ENCODE data around the gene ADAMTS6.

ADAMTS6 gene

GRCh38 chr5:65103756-65104440, 377.8 kb downstream of the ADAMTS6 start:
- ChIA-PET CTCF (interaction anchor here (0.7 kb wide), 1 partner anchor 379 kb away, joined by 3 read pairs; no protein-coding TSS in a partner anchor), POLR2A (interaction anchor here (1.5 to 3.9 kb wide), 2 partner anchors 21 to 378 kb away, joined by 4 to 16 read pairs; partner anchors contain the start of gene ADAMTS6)
- TF ChIP-seq FOXK2 (IDR thresholded peaks at IDR 0.05) (no peak), CTBP1 (IDR thresholded peaks at IDR 0.05; ENCODE audit: borderline replicate concordance) (no peak), LEF1 (IDR thresholded peaks at IDR 0.05; ENCODE audit: borderline replicate concordance) (no peak), FOXA1 (IDR thresholded peaks at IDR 0.05) (no peak), SP1 (IDR thresholded peaks at IDR 0.05) (no peak), SUZ12 (IDR thresholded peaks at IDR 0.05) (no peak)
- no peak for DNase-seq (ENCODE audit: extremely low spot score)

- peak; percentile 21 for DNase-seq (ENCODE audit: extremely low spot score)
- TF ChIP-seq L3MBTL2 (conservative IDR thresholded peaks at IDR 0.05) (peak; percentile 59), SP1 (IDR thresholded peaks at IDR 0.05) (no peak), FOXA1 (IDR thresholded peaks at IDR 0.05) (no peak), HDGF (IDR thresholded peaks at IDR 0.05; ENCODE audit: borderline replicate concordance) (no peak), ELF4 (IDR thresholded peaks at IDR 0.05) (no peak), FOXK2 (IDR thresholded peaks at IDR 0.05) (no peak), LEF1 (IDR thresholded peaks at IDR 0.05; ENCODE audit: borderline replicate concordance) (no peak), NFRKB (IDR thresholded peaks at IDR 0.05) (no peak)
- TF ChIP-seq, protein P1, sequence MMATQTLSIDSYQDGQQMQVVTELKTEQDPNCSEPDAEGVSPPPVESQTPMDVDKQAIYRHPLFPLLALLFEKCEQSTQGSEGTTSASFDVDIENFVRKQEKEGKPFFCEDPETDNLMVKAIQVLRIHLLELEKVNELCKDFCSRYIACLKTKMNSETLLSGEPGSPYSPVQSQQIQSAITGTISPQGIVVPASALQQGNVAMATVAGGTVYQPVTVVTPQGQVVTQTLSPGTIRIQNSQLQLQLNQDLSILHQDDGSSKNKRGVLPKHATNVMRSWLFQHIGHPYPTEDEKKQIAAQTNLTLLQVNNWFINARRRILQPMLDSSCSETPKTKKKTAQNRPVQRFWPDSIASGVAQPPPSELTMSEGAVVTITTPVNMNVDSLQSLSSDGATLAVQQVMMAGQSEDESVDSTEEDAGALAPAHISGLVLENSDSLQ (IDR thresholded peaks at IDR 0.05), result no peak
- ChIA-PET CTCF (no interaction called here), POLR2A (interaction anchor here (1.5 to 3.9 kb wide), 2 partner anchors 22 to 379 kb away, joined by 4 to 16 read pairs; partner anchors contain the start of gene ADAMTS6)
These were observed 378.6 kb downstream of the ADAMTS6 start for GRCh38 chr5:65102976-65103711.

- CTCF ChIA-PET, result no interaction called here
- POLR2A ChIA-PET, result interaction anchor here (1.5 to 3.9 kb wide), 2 partner anchors 23 to 380 kb away, joined by 4 to 16 read pairs; partner anchors contain the start of gene ADAMTS6
- TF ChIP-seq FOXM1 (IDR thresholded peaks at IDR 0.05; ENCODE audit: borderline replicate concordance) (no peak), BHLHE40 (IDR thresholded peaks at IDR 0.05; ENCODE audit: borderline replicate concordance) (no peak), TARDBP (IDR thresholded peaks at IDR 0.05) (no peak), NFRKB (IDR thresholded peaks at IDR 0.05) (no peak), SUZ12 (IDR thresholded peaks at IDR 0.05) (no peak), FOXA1 (IDR thresholded peaks at IDR 0.05) (no peak), FOXK2 (IDR thresholded peaks at IDR 0.05) (no peak)
- TF ChIP-seq, protein P1 (IDR thresholded peaks at IDR 0.05), result no peak
- DNase-seq (ENCODE audit: extremely low spot score), result no peak
These were observed 379.2 kb downstream of the ADAMTS6 start for GRCh38 chr5:65102371-65102975.

GRCh38 chr5:65101632-65102100, 380.1 kb downstream of the ADAMTS6 start:
- no peak for TF ChIP-seq FOXK2 (IDR thresholded peaks at IDR 0.05)
- TF ChIP-seq ARNT (IDR thresholded peaks at IDR 0.05), result no peak
- no peak for TF ChIP-seq BHLHE40 (IDR thresholded peaks at IDR 0.05; ENCODE audit: borderline replicate concordance)
- TF ChIP-seq L3MBTL2 (conservative IDR thresholded peaks at IDR 0.05), result no peak
- TF ChIP-seq, protein P1 (IDR thresholded peaks at IDR 0.05), result no peak
- TF ChIP-seq ZNF384 (IDR thresholded peaks at IDR 0.05), result no peak
- no peak for TF ChIP-seq SP1 (IDR thresholded peaks at IDR 0.05)
- no peak for TF ChIP-seq HDGF (IDR thresholded peaks at IDR 0.05; ENCODE audit: borderline replicate concordance)
- TF ChIP-seq NFRKB (IDR thresholded peaks at IDR 0.05), result no peak
- no peak for TF ChIP-seq TARDBP (IDR thresholded peaks at IDR 0.05)
- TF ChIP-seq FOXM1 (IDR thresholded peaks at IDR 0.05; ENCODE audit: borderline replicate concordance), result no peak
- POLR2A ChIA-PET, result interaction anchor here (3.9 kb wide), 1 partner anchor 381 kb away, joined by 16 read pairs; the partner anchor contains the start of gene ADAMTS6

DNA sequence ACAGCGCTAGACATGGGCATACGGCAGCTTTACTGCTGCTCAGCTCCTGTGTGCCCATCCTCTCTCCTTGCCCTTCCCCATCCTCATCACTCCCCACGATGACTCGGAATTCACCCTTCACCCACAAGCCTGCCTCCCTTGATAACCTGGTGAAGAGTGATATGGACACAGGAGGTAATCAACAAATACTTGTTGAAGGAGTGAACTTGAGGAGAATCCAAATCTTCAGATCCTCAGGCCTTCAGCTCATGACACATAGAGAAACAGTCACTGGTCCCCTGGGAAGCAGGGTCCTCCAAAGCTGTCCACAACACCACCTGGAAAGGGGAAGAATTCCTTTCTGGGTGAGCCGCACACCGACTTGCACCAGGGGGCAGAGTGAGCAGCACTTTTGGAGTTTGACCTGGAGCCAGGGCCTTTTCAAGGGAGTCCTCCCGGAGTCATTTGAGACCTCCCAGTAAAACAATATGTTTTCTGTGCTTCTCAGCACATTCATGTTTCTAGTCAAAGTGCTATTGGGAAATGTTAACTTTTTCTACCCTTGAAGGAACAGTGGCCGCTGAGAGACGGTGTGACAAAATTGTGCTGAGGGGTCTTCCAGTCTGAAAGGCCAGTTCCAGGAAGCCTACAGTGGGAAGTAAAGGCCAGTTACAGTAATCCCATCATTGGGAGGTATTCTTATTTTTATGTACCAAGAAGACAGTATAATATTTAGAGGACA, 380.6 kb downstream of the ADAMTS6 start:
- ChIA-PET POLR2A (interaction anchor here (3.9 kb wide), 1 partner anchor 381 kb away, joined by 16 read pairs; the partner anchor contains the start of gene ADAMTS6), CTCF (interaction anchor here (0.6 to 0.7 kb wide), 2 partner anchors 290 to 386 kb away, joined by 3 to 5 read pairs; no protein-coding TSS in a partner anchor)
- peak; percentile 76 for DNase-seq (ENCODE audit: extremely low spot score)
- TF ChIP-seq CTBP1 (IDR thresholded peaks at IDR 0.05; ENCODE audit: borderline replicate concordance) (no peak), SUZ12 (IDR thresholded peaks at IDR 0.05) (no peak), ZNF384 (IDR thresholded peaks at IDR 0.05) (no peak), LEF1 (IDR thresholded peaks at IDR 0.05; ENCODE audit: borderline replicate concordance) (no peak), L3MBTL2 (conservative IDR thresholded peaks at IDR 0.05) (no peak)

More at GRCh38 chr5:65101632-65102100, 380.1 kb downstream of the ADAMTS6 start:
- CTCF ChIA-PET, result interaction anchor here (0.7 kb wide), 1 partner anchor 291 kb away, joined by 3 read pairs; no protein-coding TSS in a partner anchor
- no peak for DNase-seq (ENCODE audit: extremely low spot score)
